Measurements from ENCODE around the gene IL1R2. TPM values are rescaled to one million over a fixed set of nuclear protein-coding genes. Genes with fewer than 3 reads are reported as not detected.
A peak's percentile ranks its signal among the peaks of the same experiment; 100 is the strongest.

IL1R2 gene
- total RNA-seq, 1 donor = 0.81 TPM

- DNase-seq (ENCODE audit: low read depth) = no peak
- no peak overlapping the region for H3K4me3 ChIP-seq (ENCODE audit: low read depth, low read length)
- no peak for TF ChIP-seq CTCF (IDR thresholded peaks at IDR 0.05; ENCODE audit: insufficient read depth, low read length)
Observed at GRCh38 chr2:101962309-101962708, 29.5 kb upstream of the IL1R2 start.

GRCh38 chr2:101963198-101963597, 28.6 kb upstream of the IL1R2 start:
- H3K4me3 ChIP-seq (ENCODE audit: low read depth, low read length) = no peak overlapping the region
- no peak for TF ChIP-seq CTCF (IDR thresholded peaks at IDR 0.05; ENCODE audit: insufficient read depth, low read length)
- no peak for DNase-seq (ENCODE audit: low read depth)

- peak; percentile 85 for DNase-seq (ENCODE audit: low read depth)
- TF ChIP-seq CTCF (IDR thresholded peaks at IDR 0.05; ENCODE audit: insufficient read depth, low read length) = no peak
- no peak overlapping the region for H3K4me3 ChIP-seq (ENCODE audit: low read depth, low read length)
Observed at GRCh38 chr2:101967826-101968513, 23.8 kb upstream of the IL1R2 start.

- no peak for TF ChIP-seq CTCF (IDR thresholded peaks at IDR 0.05; ENCODE audit: insufficient read depth, low read length)
- H3K4me3 ChIP-seq (ENCODE audit: low read depth, low read length) = no peak overlapping the region
- no peak for DNase-seq (ENCODE audit: low read depth)
Observed at GRCh38 chr2:101969723-101970122, 22.0 kb upstream of the IL1R2 start.

GRCh38 chr2:101970901-101971300, 20.9 kb upstream of the IL1R2 start:
- H3K4me3 ChIP-seq (ENCODE audit: low read depth, low read length) = no peak overlapping the region
- TF ChIP-seq CTCF (IDR thresholded peaks at IDR 0.05; ENCODE audit: insufficient read depth, low read length) = no peak
- DNase-seq (ENCODE audit: low read depth) = no peak

GRCh38 chr2:101971836-101972235, 19.9 kb upstream of the IL1R2 start:
- no peak for DNase-seq (ENCODE audit: low read depth)
- no peak overlapping the region for H3K4me3 ChIP-seq (ENCODE audit: low read depth, low read length)
- TF ChIP-seq CTCF (IDR thresholded peaks at IDR 0.05; ENCODE audit: insufficient read depth, low read length) = no peak

Measured in fibroblast of the aortic adventitia (primary cell).